GM19452 (cell line): ENCODE results near the gene PLVAP.
A peak's percentile ranks its signal among the peaks of the same experiment; 100 is the strongest.

Source experiments
- ATAC-seq: cut with Tn5 transposase; IDR thresholded peaks from one replicate; pipeline ENCODE4 v1.9.1; 2021; ENCODE audit not compliant: unreplicated experiment

The PLVAP gene, protein sequence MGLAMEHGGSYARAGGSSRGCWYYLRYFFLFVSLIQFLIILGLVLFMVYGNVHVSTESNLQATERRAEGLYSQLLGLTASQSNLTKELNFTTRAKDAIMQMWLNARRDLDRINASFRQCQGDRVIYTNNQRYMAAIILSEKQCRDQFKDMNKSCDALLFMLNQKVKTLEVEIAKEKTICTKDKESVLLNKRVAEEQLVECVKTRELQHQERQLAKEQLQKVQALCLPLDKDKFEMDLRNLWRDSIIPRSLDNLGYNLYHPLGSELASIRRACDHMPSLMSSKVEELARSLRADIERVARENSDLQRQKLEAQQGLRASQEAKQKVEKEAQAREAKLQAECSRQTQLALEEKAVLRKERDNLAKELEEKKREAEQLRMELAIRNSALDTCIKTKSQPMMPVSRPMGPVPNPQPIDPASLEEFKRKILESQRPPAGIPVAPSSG

DNA sequence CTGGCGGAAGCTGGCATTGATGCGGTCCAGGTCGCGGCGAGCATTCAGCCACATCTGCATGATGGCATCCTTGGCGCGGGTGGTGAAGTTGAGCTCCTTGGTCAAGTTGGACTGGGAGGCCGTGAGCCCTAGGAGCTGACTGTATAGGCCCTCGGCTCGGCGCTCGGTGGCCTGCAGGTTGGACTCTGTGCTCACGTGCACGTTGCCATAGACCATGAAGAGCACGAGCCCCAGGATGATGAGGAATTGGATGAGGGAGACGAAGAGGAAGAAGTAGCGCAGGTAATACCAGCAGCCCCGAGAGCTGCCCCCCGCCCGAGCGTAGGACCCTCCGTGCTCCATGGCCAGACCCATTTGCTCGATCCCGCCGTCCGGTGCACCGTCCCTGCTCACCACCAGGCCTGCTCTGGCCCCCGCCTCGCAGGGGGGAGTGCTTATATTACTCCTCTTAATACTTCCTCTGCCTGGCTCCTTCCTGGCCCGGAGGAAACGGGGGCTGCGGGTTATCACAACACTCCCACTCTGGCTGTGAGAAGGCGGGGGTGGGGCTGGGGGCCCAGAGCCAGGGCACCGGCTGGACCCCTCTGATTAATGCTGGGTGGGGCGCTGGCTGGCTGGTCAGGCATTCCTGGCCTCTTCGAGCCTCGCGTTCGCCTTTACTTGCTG lies at the start of gene PLVAP:
Gene PLVAP (minus strand): TSS at position 408 of the 666 bp plus-strand sequence. CDS start 54 bp downstream, at position 354.
- ATAC-seq, result no peak

GRCh38 chr19:17424743-17425365 lies 47.7 kb upstream of the PLVAP start:
- no peak for ATAC-seq

DNA sequence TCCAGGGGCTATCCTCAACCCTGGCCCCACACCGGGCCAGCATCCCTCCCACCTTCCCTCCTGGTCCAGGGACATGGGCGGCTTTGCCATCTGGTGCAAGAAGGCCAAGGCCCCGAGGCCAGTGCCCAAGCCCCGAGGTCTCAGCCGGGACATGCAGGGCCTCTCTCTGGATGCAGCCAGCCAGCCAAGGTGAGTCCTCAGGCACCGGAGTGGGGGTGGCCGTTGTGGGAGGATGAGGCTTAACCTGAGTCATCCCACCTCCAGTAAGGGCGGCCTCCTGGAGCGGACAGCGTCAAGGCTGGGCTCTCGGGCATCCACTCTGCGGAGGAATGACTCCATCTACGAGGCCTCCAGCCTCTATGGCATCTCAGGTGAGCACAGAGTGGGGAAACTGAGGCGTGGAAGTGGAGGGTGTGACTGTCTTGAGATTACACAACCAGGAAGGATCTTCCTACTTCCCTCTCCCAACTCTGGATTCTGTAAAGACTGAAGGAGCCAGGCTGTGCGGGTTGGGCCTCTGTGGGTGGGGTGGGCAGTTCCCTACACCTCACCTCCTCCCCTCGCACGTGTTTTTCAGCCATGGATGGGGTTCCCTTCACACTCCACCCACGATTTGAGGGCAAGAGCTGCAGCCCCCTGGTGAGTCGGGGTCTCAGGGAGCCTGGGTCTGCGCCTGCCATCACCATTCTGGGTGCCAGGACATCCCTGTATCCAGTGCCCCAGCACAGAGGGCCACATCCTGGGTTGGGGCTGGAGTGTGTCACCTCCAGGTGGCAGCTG lies 46.5 kb upstream of the PLVAP start:
- no peak for ATAC-seq

GRCh38 chr19:17421942-17422341 lies 44.8 kb upstream of the PLVAP start:
- no peak for ATAC-seq

- no peak for ATAC-seq
These were observed 43.4 kb upstream of the PLVAP start for GRCh38 chr19:17420475-17420924.

- peak; percentile 89 for ATAC-seq
These were observed 42.7 kb upstream of the PLVAP start, which contains the start of gene MVB12A for GRCh38 chr19:17419621-17420474. TSS of gene MVB12A (plus strand) at chr19:17420047. CDS start at chr19:17420136, 89 bp downstream.

DNA sequence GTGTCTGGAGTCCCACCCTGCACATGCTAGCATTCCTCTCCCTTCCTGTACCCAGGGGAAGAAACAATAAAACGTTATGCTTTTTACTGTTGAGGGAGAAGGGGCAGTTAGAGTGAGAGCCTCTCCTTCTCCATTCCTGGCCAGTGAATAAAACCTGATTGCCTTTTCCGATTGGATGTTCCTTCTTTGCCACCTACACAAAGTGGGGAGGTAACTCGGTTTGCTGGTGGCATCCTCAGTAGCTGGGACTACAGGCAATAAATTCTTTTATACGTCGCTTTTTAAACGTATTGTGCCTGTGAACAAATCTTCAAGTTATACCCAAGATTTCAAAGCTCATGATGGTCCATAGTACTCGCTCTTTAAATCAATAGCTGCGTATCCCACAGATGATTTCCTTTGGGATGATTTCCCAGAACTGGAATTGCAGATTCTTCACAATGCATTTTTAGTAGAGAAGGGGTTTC lies 42.0 kb upstream of the PLVAP start:
- ATAC-seq, result no peak

DNA sequence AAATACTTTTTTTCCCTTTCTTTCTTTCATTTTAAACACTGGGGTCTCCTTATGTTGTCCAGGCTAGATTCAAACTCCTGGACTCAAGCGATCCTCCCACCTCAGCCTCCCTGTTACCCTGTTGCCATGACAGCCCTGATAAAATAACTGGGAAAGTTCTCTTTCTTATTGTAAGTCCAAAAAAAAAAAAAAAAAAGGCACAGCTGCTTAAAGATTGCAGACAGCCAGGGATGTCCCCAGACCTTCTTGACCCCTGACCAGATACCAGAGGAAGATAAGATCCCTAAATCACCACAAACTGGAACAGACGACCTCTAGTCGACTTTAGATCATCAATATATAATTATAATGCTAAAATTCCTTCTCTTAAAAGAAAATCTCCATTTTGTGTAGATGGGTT lies 41.6 kb upstream of the PLVAP start:
- ATAC-seq, result no peak

DNA sequence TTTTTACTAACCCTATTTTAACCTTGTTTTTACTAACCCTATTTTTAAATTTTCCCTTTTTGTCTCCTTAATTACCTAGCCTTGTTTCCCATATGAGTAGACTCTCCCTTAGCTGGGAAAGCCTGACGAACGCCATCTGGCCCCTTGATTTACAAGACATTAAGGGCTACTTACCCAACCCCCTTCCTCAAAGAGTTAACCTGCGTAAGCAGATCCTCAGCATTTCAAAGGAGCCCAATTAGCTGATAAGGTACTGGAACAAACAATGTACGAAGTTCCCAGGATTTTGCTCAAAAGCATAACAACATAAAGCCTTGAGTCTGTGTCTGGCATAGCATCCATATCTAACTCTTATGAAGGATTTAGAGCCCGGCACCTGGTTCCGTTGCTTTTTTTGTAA lies 38.0 kb upstream of the PLVAP start:
- ATAC-seq, result no peak

DNA sequence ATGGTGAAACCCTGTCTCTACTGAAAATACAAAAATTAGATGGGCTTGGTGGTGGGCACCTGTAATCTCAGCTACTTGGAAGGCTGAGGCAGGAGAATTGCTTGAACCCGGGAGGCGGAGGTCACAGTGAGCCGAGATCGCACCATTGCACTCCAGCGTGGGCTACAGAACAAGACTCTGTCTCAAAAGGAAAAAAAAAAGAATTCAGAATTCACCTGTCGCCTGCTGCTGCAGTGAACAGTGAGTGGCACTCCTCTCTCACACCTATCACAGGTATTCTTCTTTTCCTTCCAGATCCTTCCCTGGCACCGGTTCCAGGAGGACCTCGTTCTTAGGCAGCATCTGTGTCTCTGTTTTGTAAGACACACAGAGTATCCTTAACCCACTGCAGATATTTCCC lies 37.0 kb upstream of the PLVAP start:
- ATAC-seq, result no peak

GRCh38 chr19:17411801-17412200 lies 34.7 kb upstream of the PLVAP start:
- ATAC-seq, result no peak

GRCh38 chr19:17409990-17410389 lies 32.8 kb upstream of the PLVAP start:
- ATAC-seq, result no peak

- ATAC-seq, result no peak
These were observed 29.7 kb upstream of the PLVAP start for GRCh38 chr19:17406887-17407196.

- ATAC-seq, result peak; percentile 19
These were observed 29.1 kb upstream of the PLVAP start for GRCh38 chr19:17406046-17406886.

- ATAC-seq, result peak; percentile 69
These were observed 28.3 kb upstream of the PLVAP start, which contains the start of gene BST2 for GRCh38 chr19:17405250-17406045. TSS of gene BST2 (minus strand) at chr19:17405630. CDS start at chr19:17405575, 55 bp downstream.

GRCh38 chr19:17404621-17405249 lies 27.6 kb upstream of the PLVAP start:
- ATAC-seq, result peak; percentile 9

GRCh38 chr19:17404015-17404414 lies 26.9 kb upstream of the PLVAP start:
- no peak for ATAC-seq
